Measurements from ENCODE around the gene CDCA4.

CDCA4 gene

DNA sequence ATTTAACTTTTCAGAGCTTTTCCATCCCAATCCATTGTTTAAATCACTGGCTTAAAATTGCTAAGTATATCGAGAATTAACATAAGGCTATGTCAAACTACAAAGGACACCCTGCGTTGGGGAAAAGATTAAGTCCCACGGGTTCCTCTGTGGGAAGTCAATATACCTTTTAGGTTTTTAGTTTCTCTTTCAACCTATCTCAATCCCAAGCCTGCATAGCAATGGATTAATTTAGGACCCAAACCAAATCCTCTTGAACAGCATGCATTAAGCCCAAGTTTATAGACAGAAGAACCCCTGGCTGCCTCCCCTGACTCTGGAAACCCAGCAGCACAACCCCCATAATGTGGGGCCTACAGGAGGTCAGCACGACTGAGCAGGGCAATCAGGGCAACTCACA is 6.3 kb downstream of the CDCA4 start:
- H2AFZ ChIP-seq (ENCODE audit: low read depth, low read length) = no peak overlapping the region
- H3K14ac ChIP-seq (ENCODE audit: low read length in 2 of 2) = no peak overlapping the region
- H4K91ac ChIP-seq (ENCODE audit: low read length) = no peak overlapping the region
- no peak overlapping the region for H2BK5ac ChIP-seq (ENCODE audit: low read depth, low read length, poor library complexity, severe bottlenecking)
- no peak overlapping the region for H3K4me3 ChIP-seq (ENCODE audit: insufficient read depth in 1 of 2, low read depth in 1 of 2, low read length in 2 of 2)
- H3K27ac ChIP-seq (ENCODE audit: low read length, poor library complexity, severe bottlenecking) = no peak overlapping the region
- no peak overlapping the region for H3K18ac ChIP-seq (ENCODE audit: low read depth in 1 of 2, low read length in 2 of 2)
- peak overlapping the region in 1 of 2 experiments; percentile 51 for H3K4ac ChIP-seq (ENCODE audit: low read depth in 1 of 2, low read length in 2 of 2)
- DNase-seq = no peak
- H3K4me1 ChIP-seq (ENCODE audit: control insufficient read depth, insufficient read depth, low read depth, low read length) = peaks cover 47% of the 10 kb centered on the region
- H2AK5ac ChIP-seq (ENCODE audit: low read length, severe bottlenecking) = no peak overlapping the region
- 85% methylated on average over 4 of the region's 4 CpGs for WGBS
- H2BK12ac ChIP-seq (ENCODE audit: low read length in 2 of 2) = no peak overlapping the region
- H3K23ac ChIP-seq (ENCODE audit: low read length in 2 of 2) = no peak overlapping the region
- peaks cover 2% of the 10 kb centered on the region for H3K79me1 ChIP-seq (replicated peaks; ENCODE audit: low read length, poor library complexity, severe bottlenecking)
- peaks cover 20 to 24% of the 10 kb centered on the region in 2 experiments for H3K36me3 ChIP-seq (ENCODE audit: control insufficient read depth in 1 of 2, insufficient read depth in 2 of 2, low read depth in 1 of 2, low read length in 2 of 2)
- H3K9ac ChIP-seq (ENCODE audit: low read length) = peak overlapping the region; percentile 52
- peak overlapping the region; percentile 21 for H2BK15ac ChIP-seq (ENCODE audit: low read depth, poor library complexity, severe bottlenecking)
- no peaks in the 10 kb centered on the region for H3K9me3 ChIP-seq (ENCODE audit: control insufficient read depth, low read length)
- H3K4me2 ChIP-seq (ENCODE audit: low read length, poor library complexity, severe bottlenecking) = no peak overlapping the region
- peak overlapping the region; percentile 45 for H4K8ac ChIP-seq (ENCODE audit: low read length)
- no peaks in the 10 kb centered on the region for H3K27me3 ChIP-seq (ENCODE audit: control insufficient read depth in 1 of 2, insufficient read depth in 1 of 2, low read length in 2 of 2)
- no peak overlapping the region for H2BK120ac ChIP-seq (ENCODE audit: low read depth, low read length)

DNA sequence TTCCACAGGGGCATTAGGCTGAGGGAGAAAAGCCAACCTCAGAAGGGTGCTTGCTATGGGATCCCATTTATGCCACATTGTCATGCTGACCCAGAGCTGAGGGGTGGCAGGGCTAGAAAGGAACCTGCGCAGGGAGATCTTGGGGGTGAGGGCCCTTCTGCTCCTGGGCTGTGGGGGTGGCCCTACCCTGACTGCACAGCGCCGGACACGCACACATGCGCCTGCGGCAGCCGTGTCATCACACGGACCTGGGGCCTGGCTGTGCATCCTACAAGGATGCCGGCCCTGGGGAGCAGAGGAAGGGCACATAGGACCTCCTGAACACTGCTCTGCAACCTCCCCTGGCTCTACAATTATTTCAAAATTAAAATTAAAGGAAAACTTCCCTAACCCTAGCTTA is 6.9 kb downstream of the CDCA4 start:
- Histone ChIP-seq H3K18ac (ENCODE audit: low read depth in 1 of 2, low read length in 2 of 2) (peak overlapping the region in 1 of 2 experiments; percentile 26), H4K8ac (ENCODE audit: low read length) (peak overlapping the region; percentile 45), H2AFZ (ENCODE audit: low read depth, low read length) (no peak overlapping the region), H3K4ac (ENCODE audit: low read depth in 1 of 2, low read length in 2 of 2) (no peak overlapping the region), H3K23ac (ENCODE audit: low read length in 2 of 2) (no peak overlapping the region), H3K36me3 (ENCODE audit: control insufficient read depth in 1 of 2, insufficient read depth in 2 of 2, low read depth in 1 of 2, low read length in 2 of 2) (peaks cover 26 to 28% of the 10 kb centered on the region in 2 experiments), H3K14ac (ENCODE audit: low read length in 2 of 2) (no peak overlapping the region), H3K4me3 (ENCODE audit: insufficient read depth in 1 of 2, low read depth in 1 of 2, low read length in 2 of 2) (no peak overlapping the region), H2BK5ac (ENCODE audit: low read depth, low read length, poor library complexity, severe bottlenecking) (no peak overlapping the region), H3K4me2 (ENCODE audit: low read length, poor library complexity, severe bottlenecking) (no peak overlapping the region), H3K27ac (ENCODE audit: low read length, poor library complexity, severe bottlenecking) (no peak overlapping the region), H2BK12ac (ENCODE audit: low read length in 2 of 2) (peak overlapping the region in 1 of 2 experiments; percentile 18), H2BK120ac (ENCODE audit: low read depth, low read length) (no peak overlapping the region), H4K91ac (ENCODE audit: low read length) (no peak overlapping the region), H3K9me3 (ENCODE audit: control insufficient read depth, low read length) (no peaks in the 10 kb centered on the region), H3K4me1 (ENCODE audit: control insufficient read depth, insufficient read depth, low read depth, low read length) (peaks cover 44% of the 10 kb centered on the region), H2BK15ac (ENCODE audit: low read depth, poor library complexity, severe bottlenecking) (no peak overlapping the region), H3K79me1 (replicated peaks; ENCODE audit: low read length, poor library complexity, severe bottlenecking) (peaks cover 2% of the 10 kb centered on the region), H3K9ac (ENCODE audit: low read length) (no peak overlapping the region), H3K27me3 (ENCODE audit: control insufficient read depth in 1 of 2, insufficient read depth in 1 of 2, low read length in 2 of 2) (no peaks in the 10 kb centered on the region), H2AK5ac (ENCODE audit: low read length, severe bottlenecking) (no peak overlapping the region)
- DNase-seq = no peak
- WGBS = 85% methylated on average over 9 of the region's 9 CpGs

DNA sequence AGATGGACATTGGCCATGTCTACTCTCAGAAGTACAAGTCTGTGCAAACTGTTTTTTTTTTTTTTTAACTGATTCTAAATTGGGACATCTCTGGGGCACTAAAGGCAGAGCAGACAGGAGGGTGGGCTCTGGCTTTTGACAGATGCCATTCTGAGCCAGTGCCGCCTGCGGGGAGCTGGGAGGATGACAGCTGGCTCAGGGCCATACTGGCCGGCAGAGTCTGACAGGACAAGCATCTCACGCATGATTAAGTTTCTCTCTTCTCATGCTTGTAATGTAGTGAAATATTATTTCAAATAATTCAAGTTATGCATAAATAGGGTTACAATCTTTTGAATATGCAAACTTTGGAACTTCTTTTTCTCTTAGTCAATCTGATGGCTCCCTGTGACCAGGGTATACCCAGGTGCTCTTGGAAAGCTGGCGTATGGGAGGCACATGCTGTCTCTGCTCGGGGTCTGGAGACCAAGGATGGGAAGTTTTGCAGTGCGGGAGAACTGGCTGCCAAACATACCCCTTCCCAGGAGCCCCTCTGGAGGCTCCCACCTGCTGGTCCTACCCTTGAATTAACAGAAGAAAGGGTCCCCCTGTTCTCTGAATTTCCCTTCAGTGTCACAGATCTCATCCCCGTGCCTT is 7.6 kb downstream of the CDCA4 start:
- no peak overlapping the region for H2BK15ac ChIP-seq (ENCODE audit: low read depth, poor library complexity, severe bottlenecking)
- no peak overlapping the region for H3K4me3 ChIP-seq (ENCODE audit: insufficient read depth in 1 of 2, low read depth in 1 of 2, low read length in 2 of 2)
- no peak overlapping the region for H2AK5ac ChIP-seq (ENCODE audit: low read length, severe bottlenecking)
- no peak overlapping the region for H2BK120ac ChIP-seq (ENCODE audit: low read depth, low read length)
- no peak overlapping the region for H3K4ac ChIP-seq (ENCODE audit: low read depth in 1 of 2, low read length in 2 of 2)
- no peak overlapping the region for H3K4me2 ChIP-seq (ENCODE audit: low read length, poor library complexity, severe bottlenecking)
- H3K9ac ChIP-seq (ENCODE audit: low read length) = no peak overlapping the region
- H3K4me1 ChIP-seq (ENCODE audit: control insufficient read depth, insufficient read depth, low read depth, low read length) = peaks cover 39% of the 10 kb centered on the region
- DNase-seq = no peak
- H3K18ac ChIP-seq (ENCODE audit: low read depth in 1 of 2, low read length in 2 of 2) = no peak overlapping the region
- peaks cover 2% of the 10 kb centered on the region for H3K79me1 ChIP-seq (replicated peaks; ENCODE audit: low read length, poor library complexity, severe bottlenecking)
- no peak overlapping the region for H4K91ac ChIP-seq (ENCODE audit: low read length)
- H2BK12ac ChIP-seq (ENCODE audit: low read length in 2 of 2) = no peak overlapping the region
- no peaks in the 10 kb centered on the region for H3K9me3 ChIP-seq (ENCODE audit: control insufficient read depth, low read length)
- H3K27me3 ChIP-seq (ENCODE audit: control insufficient read depth in 1 of 2, insufficient read depth in 1 of 2, low read length in 2 of 2) = no peaks in the 10 kb centered on the region
- H3K36me3 ChIP-seq (ENCODE audit: control insufficient read depth in 1 of 2, insufficient read depth in 2 of 2, low read depth in 1 of 2, low read length in 2 of 2) = peaks cover 29 to 32% of the 10 kb centered on the region in 2 experiments
- H2BK5ac ChIP-seq (ENCODE audit: low read depth, low read length, poor library complexity, severe bottlenecking) = no peak overlapping the region
- H3K14ac ChIP-seq (ENCODE audit: low read length in 2 of 2) = no peak overlapping the region
- no peak overlapping the region for H3K23ac ChIP-seq (ENCODE audit: low read length in 2 of 2)
- no peak overlapping the region for H3K27ac ChIP-seq (ENCODE audit: low read length, poor library complexity, severe bottlenecking)
- 77% methylated on average over 6 of the region's 8 CpGs for WGBS
- H2AFZ ChIP-seq (ENCODE audit: low read depth, low read length) = no peak overlapping the region
- no peak overlapping the region for H4K8ac ChIP-seq (ENCODE audit: low read length)

DNA sequence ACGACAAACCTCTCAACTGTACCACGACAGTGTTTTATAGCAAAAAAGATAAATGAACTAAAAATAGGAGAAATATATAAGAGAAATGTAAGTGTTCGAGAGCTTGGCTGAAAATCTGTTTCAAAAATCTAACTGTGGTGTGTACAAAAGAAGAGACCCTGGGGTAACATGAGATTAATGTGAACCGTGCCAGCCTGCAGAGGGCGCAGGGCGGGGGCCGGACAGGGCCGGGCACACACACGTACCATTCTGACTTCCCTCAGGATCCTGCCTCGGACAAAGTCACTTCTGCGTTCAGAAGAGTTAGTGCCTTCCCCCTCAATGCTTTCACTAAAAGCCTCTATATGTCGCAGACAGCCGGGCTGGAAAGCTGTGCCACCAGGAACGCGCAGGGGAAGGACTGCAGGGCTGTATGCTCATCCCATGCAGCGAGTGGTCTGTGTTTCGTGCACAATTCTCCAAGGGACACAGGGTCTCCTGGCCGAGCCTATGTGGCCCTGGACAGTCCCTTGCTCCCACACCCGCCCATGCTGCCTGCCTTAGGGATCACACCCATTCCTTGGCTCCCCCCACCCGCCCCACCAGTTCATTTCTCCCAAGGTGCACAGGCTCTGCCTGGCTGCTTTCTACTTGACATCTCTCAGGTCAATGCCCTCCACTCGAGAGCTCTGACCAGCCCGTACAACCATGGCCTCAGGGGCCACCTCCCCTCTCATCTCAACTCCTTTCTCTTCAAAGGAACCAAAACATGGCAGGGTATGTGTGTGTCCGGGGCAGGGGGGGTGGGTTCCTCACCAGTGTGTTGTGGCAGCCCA is 8.5 kb downstream of the CDCA4 start:
- no peak overlapping the region for H2BK12ac ChIP-seq (ENCODE audit: low read length in 2 of 2)
- peaks cover 38% of the 10 kb centered on the region for H3K4me1 ChIP-seq (ENCODE audit: control insufficient read depth, insufficient read depth, low read depth, low read length)
- H4K8ac ChIP-seq (ENCODE audit: low read length) = peak overlapping the region; percentile 31
- H3K4ac ChIP-seq (ENCODE audit: low read depth in 1 of 2, low read length in 2 of 2) = no peak overlapping the region
- H3K14ac ChIP-seq (ENCODE audit: low read length in 2 of 2) = no peak overlapping the region
- no peak overlapping the region for H2AFZ ChIP-seq (ENCODE audit: low read depth, low read length)
- no peak overlapping the region for H2AK5ac ChIP-seq (ENCODE audit: low read length, severe bottlenecking)
- no peak overlapping the region for H3K4me2 ChIP-seq (ENCODE audit: low read length, poor library complexity, severe bottlenecking)
- WGBS = 93% methylated on average over 19 of the region's 23 CpGs
- H3K27me3 ChIP-seq (ENCODE audit: control insufficient read depth in 1 of 2, insufficient read depth in 1 of 2, low read length in 2 of 2) = no peaks in the 10 kb centered on the region
- no peak for DNase-seq
- peak overlapping the region; percentile 28 to 59 for H3K18ac ChIP-seq (ENCODE audit: low read depth in 1 of 2, low read length in 2 of 2)
- H3K79me1 ChIP-seq (replicated peaks; ENCODE audit: low read length, poor library complexity, severe bottlenecking) = peaks cover 2% of the 10 kb centered on the region
- peak overlapping the region in 1 of 2 experiments; percentile 53 for H3K23ac ChIP-seq (ENCODE audit: low read length in 2 of 2)
- no peaks in the 10 kb centered on the region for H3K9me3 ChIP-seq (ENCODE audit: control insufficient read depth, low read length)
- H3K4me3 ChIP-seq (ENCODE audit: insufficient read depth in 1 of 2, low read depth in 1 of 2, low read length in 2 of 2) = no peak overlapping the region
- H2BK15ac ChIP-seq (ENCODE audit: low read depth, poor library complexity, severe bottlenecking) = no peak overlapping the region
- H2BK120ac ChIP-seq (ENCODE audit: low read depth, low read length) = no peak overlapping the region
- no peak overlapping the region for H3K9ac ChIP-seq (ENCODE audit: low read length)
- no peak overlapping the region for H3K27ac ChIP-seq (ENCODE audit: low read length, poor library complexity, severe bottlenecking)
- H2BK5ac ChIP-seq (ENCODE audit: low read depth, low read length, poor library complexity, severe bottlenecking) = no peak overlapping the region
- peaks cover 34 to 41% of the 10 kb centered on the region in 2 experiments for H3K36me3 ChIP-seq (ENCODE audit: control insufficient read depth in 1 of 2, insufficient read depth in 2 of 2, low read depth in 1 of 2, low read length in 2 of 2)
- peak overlapping the region; percentile 55 for H4K91ac ChIP-seq (ENCODE audit: low read length)

All from mesenchymal stem cell (in vitro differentiated cells and primary cell).